ENCODE data around the gene PTPN21. TPM values are rescaled to one million over a fixed set of nuclear protein-coding genes. Genes with fewer than 3 reads are reported as not detected.

Gene PTPN21
- total and polyA plus RNA-seq, 9 of the 15 experiments (the other 6 are each of a cell fraction or from before 2014, with no cell fraction given): 0.06 to 1.9 (median 0.94) TPM

DNA sequence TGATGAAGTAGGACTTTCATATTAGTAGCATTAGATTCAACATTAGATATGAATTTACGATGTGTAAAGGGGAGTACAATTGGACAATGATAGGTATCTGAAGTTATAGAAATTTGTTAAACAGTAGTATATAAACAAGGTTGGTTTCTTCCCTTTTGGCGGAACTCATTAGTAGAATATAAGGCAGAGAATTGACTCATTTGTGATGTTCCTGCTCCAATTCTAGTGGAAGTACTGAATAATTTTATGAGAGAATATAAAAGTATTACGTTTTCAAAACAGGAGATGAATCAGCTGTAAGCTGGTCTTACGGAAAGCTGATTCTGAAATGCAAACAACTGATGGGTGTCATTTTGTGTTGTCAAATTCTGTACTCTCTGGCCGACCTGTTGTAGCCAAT is 21.4 kb upstream of the PTPN21 start (continued):
- no peak for TF ChIP-seq CHAMP1 (IDR thresholded peaks at IDR 0.05)

DNA sequence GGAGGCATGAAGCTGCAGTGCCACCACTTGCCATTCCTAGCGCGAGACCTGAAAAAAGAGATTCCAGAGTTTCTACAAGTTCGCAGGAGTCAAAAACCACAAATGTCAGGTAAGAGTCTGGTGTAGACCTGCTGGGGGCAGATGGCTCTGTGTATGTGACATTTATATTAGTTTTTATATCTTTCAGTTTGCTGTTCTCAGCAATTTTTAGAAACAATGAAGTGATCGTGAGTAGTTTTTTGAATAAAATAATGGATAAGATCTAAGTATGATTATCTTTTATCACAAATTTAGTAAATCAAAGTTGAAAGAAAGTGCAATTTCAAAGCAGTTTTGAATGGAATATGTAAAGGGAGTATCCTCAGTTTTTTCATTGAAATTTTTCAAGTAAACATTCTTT is 17.3 kb upstream of the PTPN21 start:
- intact Hi-C loops (cut with micrococcal nuclease): no loop called here
- Histone ChIP-seq H3K9me3 (replicated peaks; ENCODE audit: control insufficient read depth, insufficient read depth, low read depth, low read length) (no peaks in the 10 kb centered on the region), H3K27me3 (ENCODE audit: control insufficient read depth in 2 of 2, insufficient read depth in 2 of 2, low read length in 2 of 2) (no peaks in the 10 kb centered on the region), H2AFZ (ENCODE audit: low read depth, low read length) (no peak overlapping the region), H3K36me3 (ENCODE audit: control insufficient read depth, insufficient read depth, low read length) (peaks cover 84% of the 10 kb centered on the region), H3K4me3 (no peak overlapping the region), H3K9me1 (ENCODE audit: control insufficient read depth, insufficient read depth, low read length) (no peaks in the 10 kb centered on the region), H3K4me2 (ENCODE audit: insufficient read depth, low read length) (no peak overlapping the region), H4K20me1 (replicated peaks; ENCODE audit: control insufficient read depth, insufficient read depth, low read length) (no peaks in the 10 kb centered on the region), H3K4me1 (replicated peaks in 1 of 2; ENCODE audit: control insufficient read depth in 2 of 2, insufficient read depth in 2 of 2, low read length in 2 of 2) (no peaks in the 10 kb centered on the region), H3K79me2 (ENCODE audit: control insufficient read depth, insufficient read depth, low read length) (no peaks in the 10 kb centered on the region), H3K27ac (ENCODE audit: extremely low read depth, low read depth, low read length) (no peak overlapping the region), H3K9ac (ENCODE audit: insufficient read depth in 1 of 2, low read depth in 2 of 2, low read length in 2 of 2) (no peak overlapping the region)
- FAIRE-seq (no peak), ATAC-seq (no peak), DNase-seq (ENCODE audit: extremely low read depth in 1 of 4, low spot score in 3 of 4) (no peak)
- ChIA-PET CTCF (ENCODE audit: low intra/inter-chr PET ratio) (no interaction called here), POLR2A (no interaction called here)
- BruUV-seq (replicated peaks): no TSS peak
- 98% methylated on average over 4 of the region's 4 CpGs for WGBS (ENCODE audit: insufficient coverage, low coverage, missing lambda C conversion rate)
- no peak for TF ChIP-seq CBX8 (IDR thresholded peaks at IDR 0.05; ENCODE audit: borderline replicate concordance, extremely low read depth, low read depth, low read length, poor library complexity, severe bottlenecking)
- TF ChIP-seq ZNF133 (CRISPR knock-in tag; IDR thresholded peaks at IDR 0.05): no peak
- no peak for TF ChIP-seq CBX5 (IDR thresholded peaks at IDR 0.05; ENCODE audit: borderline replicate concordance, low read depth)
- no peak for TF ChIP-seq ZNF311 (CRISPR knock-in tag; IDR thresholded peaks at IDR 0.05)
- no peak for TF ChIP-seq CREB1 (IDR thresholded peaks at IDR 0.05)
- no peak for TF ChIP-seq CREB1 (CRISPR knock-in tag; IDR thresholded peaks at IDR 0.05)
- TF ChIP-seq ZBTB11 (CRISPR knock-in tag; IDR thresholded peaks at IDR 0.05): no peak
- no peak for TF ChIP-seq MITF (IDR thresholded peaks at IDR 0.05)
- no peak for TF ChIP-seq ZNF253 (CRISPR knock-in tag; conservative IDR thresholded peaks at IDR 0.05)
- TF ChIP-seq ZC3H4 (CRISPR knock-in tag; IDR thresholded peaks at IDR 0.05; ENCODE audit: borderline replicate concordance): no peak
- in situ Hi-C loops (cut with MboI): loop anchor here (25.0 kb wide), 1 partner anchor 585 kb away; the partner anchor contains the start of gene GALC
